Neural cell (in vitro differentiated cells): ENCODE results near the gene PRADC1.

Experiments used
- CTCF ChIP-seq: fragments of 450-650 bp; IDR thresholded peaks from 2 replicates; pipeline ENCODE4 v1.5.1; 2014; ENCODE audit warnings: antibody characterized with exemption, mild to moderate bottlenecking, moderate library complexity; ENCODE audit not compliant: poor library complexity, severe bottlenecking
- EZH2 ChIP-seq: fragments of 200-600, 300-800 bp; shearing (Covaris generic), sonication (generic); IDR thresholded peaks from 2 replicates; pipeline ENCODE4 v1.6.1; 2014; ENCODE audit warnings: antibody characterized with exemption, low read length, borderline replicate concordance, mild to moderate bottlenecking; ENCODE audit not compliant: insufficient read depth, poor library complexity, severe bottlenecking
- POLR2AphosphoS5 ChIP-seq: IDR thresholded peaks from 2 replicates; pipeline ENCODE4 v1.6.1; 2012
- RAD21 ChIP-seq: fragments of 450-650 bp; conservative IDR thresholded peaks from 2 replicates; pipeline ENCODE4 v1.6.1; 2014; ENCODE audit warnings: antibody characterized with exemption, mild to moderate bottlenecking, moderate library complexity
- SMC3 ChIP-seq: fragments of 450-650 bp; conservative IDR thresholded peaks from 2 replicates; pipeline ENCODE4 v1.6.1; 2014; ENCODE audit warnings: antibody characterized with exemption, mild to moderate bottlenecking, moderate library complexity; ENCODE audit not compliant: poor library complexity

GRCh38 chr2:73258913-73259215 lies 25.8 kb upstream of the PRADC1 start:
- TF ChIP-seq CTCF, result no peak
- TF ChIP-seq EZH2, result no peak
- TF ChIP-seq POLR2AphosphoS5, result no peak
- TF ChIP-seq RAD21, result no peak
- no peak for TF ChIP-seq SMC3
